ENCODE results near the gene DOK6.
A peak's percentile ranks its signal among the peaks of the same experiment; 100 is the strongest.

Gene DOK6

DNA sequence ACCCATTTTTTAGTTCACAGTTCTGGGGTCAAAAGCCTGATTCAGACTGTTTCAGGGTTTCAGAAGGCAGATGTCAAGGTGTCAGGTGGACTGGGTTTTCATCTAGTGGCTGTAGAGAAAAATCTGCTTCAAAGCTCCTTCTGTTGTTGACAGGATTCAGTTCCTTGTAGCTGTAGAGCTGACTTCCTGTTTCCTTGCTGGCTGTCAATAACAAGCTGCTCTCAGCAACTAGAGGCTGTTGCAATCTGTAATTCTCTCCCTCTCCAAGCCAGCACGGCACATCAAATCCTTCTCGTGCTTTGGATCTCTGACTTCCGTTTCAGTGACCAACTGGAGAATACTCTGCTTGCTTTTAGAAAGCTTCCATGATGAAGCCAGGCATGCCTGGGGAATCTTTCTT lies 179.4 kb downstream of the DOK6 start:
- no peak for DNase-seq (ENCODE audit: insufficient read length, low spot score)
- TF ChIP-seq, protein P1, sequence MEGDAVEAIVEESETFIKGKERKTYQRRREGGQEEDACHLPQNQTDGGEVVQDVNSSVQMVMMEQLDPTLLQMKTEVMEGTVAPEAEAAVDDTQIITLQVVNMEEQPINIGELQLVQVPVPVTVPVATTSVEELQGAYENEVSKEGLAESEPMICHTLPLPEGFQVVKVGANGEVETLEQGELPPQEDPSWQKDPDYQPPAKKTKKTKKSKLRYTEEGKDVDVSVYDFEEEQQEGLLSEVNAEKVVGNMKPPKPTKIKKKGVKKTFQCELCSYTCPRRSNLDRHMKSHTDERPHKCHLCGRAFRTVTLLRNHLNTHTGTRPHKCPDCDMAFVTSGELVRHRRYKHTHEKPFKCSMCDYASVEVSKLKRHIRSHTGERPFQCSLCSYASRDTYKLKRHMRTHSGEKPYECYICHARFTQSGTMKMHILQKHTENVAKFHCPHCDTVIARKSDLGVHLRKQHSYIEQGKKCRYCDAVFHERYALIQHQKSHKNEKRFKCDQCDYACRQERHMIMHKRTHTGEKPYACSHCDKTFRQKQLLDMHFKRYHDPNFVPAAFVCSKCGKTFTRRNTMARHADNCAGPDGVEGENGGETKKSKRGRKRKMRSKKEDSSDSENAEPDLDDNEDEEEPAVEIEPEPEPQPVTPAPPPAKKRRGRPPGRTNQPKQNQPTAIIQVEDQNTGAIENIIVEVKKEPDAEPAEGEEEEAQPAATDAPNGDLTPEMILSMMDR (IDR thresholded peaks at IDR 0.05; ENCODE audit: insufficient read depth, missing control alignments), result no peak
- no peak for FAIRE-seq

DNA sequence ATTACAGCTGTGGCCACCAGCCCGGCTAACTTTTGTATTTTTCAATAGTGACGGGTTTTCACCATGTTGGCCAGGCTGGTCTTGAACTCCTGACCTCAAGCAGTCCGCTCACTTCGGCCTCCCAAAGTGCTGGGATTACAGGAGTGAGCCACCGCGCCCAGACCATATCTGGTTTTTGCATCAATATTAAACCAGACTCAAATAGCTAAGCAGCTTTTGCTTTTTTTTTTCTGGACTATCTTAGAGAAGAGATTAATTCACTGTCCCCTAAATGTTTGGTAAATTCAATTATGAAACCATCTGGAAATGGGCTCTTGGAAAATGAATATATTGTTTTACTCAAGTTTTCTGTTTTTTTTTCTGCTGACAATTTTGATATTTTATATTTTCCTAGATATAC lies 183.7 kb downstream of the DOK6 start:
- DNase-seq (ENCODE audit: insufficient read length, low spot score) (no peak), FAIRE-seq (no peak)
- TF ChIP-seq, protein P1 (IDR thresholded peaks at IDR 0.05; ENCODE audit: insufficient read depth, missing control alignments), result no peak

DNA sequence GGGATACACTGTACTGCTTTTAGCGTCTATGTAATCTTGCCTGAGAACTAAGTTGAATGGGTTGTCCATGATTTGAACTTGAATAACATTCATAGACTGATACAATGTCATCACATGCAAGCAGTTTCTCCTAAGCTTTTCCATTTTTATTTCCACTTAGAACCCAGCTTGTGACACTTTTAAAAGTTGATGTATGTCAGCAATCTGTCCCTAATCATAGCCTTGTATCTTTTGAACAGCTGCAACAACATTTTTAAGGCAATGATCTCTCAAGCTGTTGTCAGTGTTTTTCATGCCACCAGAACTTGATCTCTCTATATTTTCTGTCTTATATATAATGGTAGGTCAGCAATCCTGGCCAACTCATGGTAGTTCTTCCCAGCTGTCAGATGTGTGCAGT lies 185.0 kb downstream of the DOK6 start:
- TF ChIP-seq, protein P1 (IDR thresholded peaks at IDR 0.05; ENCODE audit: insufficient read depth, missing control alignments), result no peak
- DNase-seq (ENCODE audit: insufficient read length, low spot score), result no peak
- peak; percentile 100 for FAIRE-seq

DNA sequence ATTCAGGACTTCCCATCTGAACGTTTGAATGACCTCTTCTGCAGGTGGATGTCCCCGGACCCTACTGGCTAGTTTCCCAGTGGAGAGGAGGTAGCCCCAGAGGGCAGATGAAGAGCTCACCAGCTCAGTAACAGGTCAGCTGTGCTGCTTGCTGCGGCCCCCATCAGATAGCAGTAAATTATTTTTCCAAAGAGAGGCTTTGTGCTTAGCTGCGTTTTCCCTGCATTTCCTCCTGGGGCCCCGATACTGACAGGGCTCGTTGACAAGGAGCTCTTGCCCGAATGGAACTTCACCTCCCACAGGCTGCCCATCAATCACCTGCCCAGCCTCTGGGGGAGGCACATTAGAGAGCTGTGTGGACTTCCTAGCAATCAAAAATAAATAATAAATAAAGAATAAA lies 185.8 kb downstream of the DOK6 start:
- FAIRE-seq (no peak), DNase-seq (ENCODE audit: insufficient read length, low spot score) (no peak)
- TF ChIP-seq, protein P1 (IDR thresholded peaks at IDR 0.05; ENCODE audit: insufficient read depth, missing control alignments), result no peak

DNA sequence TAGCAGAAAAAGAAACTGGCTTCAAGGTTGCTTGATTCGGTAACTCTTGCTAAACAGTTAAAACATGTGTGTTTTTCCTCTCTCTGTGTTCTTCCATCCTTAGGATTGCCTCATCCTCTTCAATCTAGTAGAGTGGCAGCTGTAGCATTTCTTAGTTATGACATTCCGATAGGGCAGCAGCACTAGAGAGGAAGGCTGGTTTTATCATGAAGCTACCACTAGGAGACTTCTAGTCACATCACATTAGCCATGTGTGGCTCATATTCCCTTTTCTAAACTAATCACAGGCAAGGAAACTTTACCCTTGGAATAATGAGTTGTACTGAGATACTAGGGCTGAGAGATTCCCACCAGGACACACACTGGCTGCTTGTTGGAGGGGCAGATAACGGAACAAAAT lies 187.6 kb downstream of the DOK6 start:
- no peak for DNase-seq (ENCODE audit: insufficient read length, low spot score)
- no peak for FAIRE-seq
- TF ChIP-seq, protein P1 (IDR thresholded peaks at IDR 0.05; ENCODE audit: insufficient read depth, missing control alignments), result no peak

DNA sequence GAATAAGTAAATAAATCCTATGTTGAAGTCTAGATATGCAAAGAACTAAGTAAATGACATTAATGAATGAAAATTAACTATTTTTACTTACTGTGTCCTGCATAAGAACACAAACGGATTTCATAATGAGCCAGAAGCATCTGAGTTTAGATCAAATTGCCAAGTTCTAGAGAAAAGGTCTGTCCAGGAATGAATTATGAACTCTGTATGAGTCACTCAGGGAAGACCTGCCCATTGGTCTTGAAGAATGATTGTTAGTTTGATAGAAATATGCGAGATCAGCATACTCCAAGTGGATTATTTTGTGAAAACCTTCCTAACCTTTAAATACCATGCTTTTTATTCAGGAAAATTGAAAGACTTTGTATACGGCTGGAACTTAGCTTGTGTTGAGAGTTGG lies 189.5 kb downstream of the DOK6 start:
- no peak for FAIRE-seq
- no peak for DNase-seq (ENCODE audit: insufficient read length, low spot score)
- TF ChIP-seq, protein P1 (IDR thresholded peaks at IDR 0.05; ENCODE audit: insufficient read depth, missing control alignments), result no peak

DNA sequence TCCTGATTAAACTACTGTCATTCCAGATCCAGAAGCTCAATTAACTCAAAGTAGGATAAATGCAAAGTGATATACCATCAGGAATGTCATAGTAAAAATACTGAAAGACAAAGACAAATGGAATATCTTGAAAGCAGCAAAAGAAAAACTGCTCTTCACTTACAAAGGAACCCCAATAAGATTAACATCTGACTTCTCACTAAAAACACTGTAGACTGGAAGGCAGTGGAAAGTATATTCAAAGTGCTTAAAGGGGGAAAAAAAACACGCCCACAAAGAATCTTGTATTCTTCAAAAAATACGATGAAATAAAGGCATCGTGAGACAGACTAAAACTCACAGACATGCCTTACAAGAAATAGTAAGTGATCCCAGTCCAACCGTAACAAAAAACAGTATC lies 195.7 kb downstream of the DOK6 start:
- FAIRE-seq (no peak), DNase-seq (ENCODE audit: insufficient read length, low spot score) (no peak)
- TF ChIP-seq, protein P1 (IDR thresholded peaks at IDR 0.05; ENCODE audit: insufficient read depth, missing control alignments), result no peak

Data from D721Med (cell line).